GM12878 (cell line): ENCODE results near the gene PRKCE. TPM values are rescaled to one million over a fixed set of nuclear protein-coding genes. Genes with fewer than 3 reads are reported as not detected.

Experiments used
- KAT2A ChIP-seq: conservative IDR thresholded peaks from 2 replicates; pipeline ENCODE4 v1.6.1; 2011; ENCODE audit warnings: low read depth, low read length; ENCODE audit not compliant: control insufficient read depth
- POLR2AphosphoS2 ChIP-seq: IDR thresholded peaks from 2 replicates; pipeline ENCODE4 v1.6.1; 2011; ENCODE audit warnings: low read depth, mild to moderate bottlenecking, low read length, improper control_type of control experiment, moderate library complexity
- SREBF2 ChIP-seq: IDR thresholded peaks from 2 replicates; pipeline ENCODE4 v1.6.1; 2012; ENCODE audit warnings: mild to moderate bottlenecking, low read length
- polyA plus RNA-seq, 11 experiments: library from polyadenylated mRNA; depleted of rRNA in 4 of 11; unstranded in 6 of 11; stranded (reverse) in 5 of 11; fragments of >200 nt; fragmentation: Nextera tagmentation in 4 of 11; fragmentation: Illumina TruSeq in 1 of 11; extraction: Ambion mirVana in 4 of 11; extraction: Trizol in 1 of 11; gene quantifications; 1 replicate in 1 of 11; 2 replicates in 10 of 11; pipeline versions ENCODE4 v1.2.1 to v1.2.3, GENCODE V29; 2011 to 2016; ENCODE audit warnings: inconsistent platforms in 2 of 11, missing spikeins in 2 of 11, low read depth in 1 of 11
- total RNA-seq, 4 experiments: library from RNA; depleted of rRNA in 3 of 4; stranded (reverse); fragments of >200 nt in 3 of 4; fragmentation: Illumina TruSeq in 1 of 4; extraction: Trizol in 1 of 4; gene quantifications; 2 replicates each; pipeline versions ENCODE4 v1.2.1 to v1.2.3, GENCODE V29; 2013 to 2021
- TF ChIP-seq, protein P1 (sequence below): fragments of 450-650 bp; formaldehyde crosslinking; IDR thresholded peaks from 2 replicates; pipeline ENCODE4 v1.4.0; 2020; ENCODE audit warnings: mild to moderate bottlenecking, moderate library complexity
- TF ChIP-seq, protein P2 (sequence below): fragments of 450-650 bp; IDR thresholded peaks from 2 replicates; pipeline ENCODE4 v1.6.1; 2017; ENCODE audit warnings: antibody characterized with exemption, mild to moderate bottlenecking, moderate library complexity

The PRKCE gene
- total and polyA plus RNA-seq, 10 of the 15 experiments (the other 5 are each of a cell fraction or from before 2014, with no cell fraction given), result 2.6 to 28.2 (median 11.3) TPM

DNA sequence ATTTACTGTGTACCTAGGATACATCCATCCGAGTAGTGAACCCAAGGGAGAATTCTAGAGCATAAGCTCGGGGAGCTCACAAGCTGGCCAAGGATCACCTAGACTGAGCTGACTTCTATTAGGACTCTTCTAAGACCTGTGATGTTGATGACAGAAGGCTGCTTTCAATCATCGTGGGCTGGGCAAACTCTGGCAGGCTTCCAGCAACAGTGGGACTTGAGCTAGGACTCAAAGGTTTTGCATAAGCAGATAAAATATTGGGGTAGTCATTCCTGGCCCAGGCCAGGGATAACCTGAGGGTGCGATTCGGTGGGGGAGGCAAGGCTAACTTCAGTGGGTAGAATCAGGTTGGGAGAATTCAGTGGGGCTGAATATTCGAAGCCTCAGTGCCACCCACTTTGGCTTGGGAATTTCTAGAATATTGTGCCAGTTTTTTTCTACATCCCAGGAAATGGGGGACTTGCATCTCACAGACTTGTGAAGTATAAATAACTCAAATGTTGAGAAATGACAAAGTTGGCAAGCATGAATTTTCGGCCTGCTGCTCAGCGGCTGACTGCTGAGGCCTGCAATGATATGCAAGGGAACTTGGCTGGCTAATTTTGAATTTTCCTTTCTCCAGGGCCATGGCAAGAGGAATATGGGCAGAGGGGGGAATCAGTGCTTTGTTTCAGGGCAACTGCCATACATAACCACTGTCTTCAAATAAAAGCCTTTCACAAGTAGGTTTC, 274.3 kb downstream of the PRKCE start (continued):
- TF ChIP-seq SREBF2, result no peak
- TF ChIP-seq, protein P1, sequence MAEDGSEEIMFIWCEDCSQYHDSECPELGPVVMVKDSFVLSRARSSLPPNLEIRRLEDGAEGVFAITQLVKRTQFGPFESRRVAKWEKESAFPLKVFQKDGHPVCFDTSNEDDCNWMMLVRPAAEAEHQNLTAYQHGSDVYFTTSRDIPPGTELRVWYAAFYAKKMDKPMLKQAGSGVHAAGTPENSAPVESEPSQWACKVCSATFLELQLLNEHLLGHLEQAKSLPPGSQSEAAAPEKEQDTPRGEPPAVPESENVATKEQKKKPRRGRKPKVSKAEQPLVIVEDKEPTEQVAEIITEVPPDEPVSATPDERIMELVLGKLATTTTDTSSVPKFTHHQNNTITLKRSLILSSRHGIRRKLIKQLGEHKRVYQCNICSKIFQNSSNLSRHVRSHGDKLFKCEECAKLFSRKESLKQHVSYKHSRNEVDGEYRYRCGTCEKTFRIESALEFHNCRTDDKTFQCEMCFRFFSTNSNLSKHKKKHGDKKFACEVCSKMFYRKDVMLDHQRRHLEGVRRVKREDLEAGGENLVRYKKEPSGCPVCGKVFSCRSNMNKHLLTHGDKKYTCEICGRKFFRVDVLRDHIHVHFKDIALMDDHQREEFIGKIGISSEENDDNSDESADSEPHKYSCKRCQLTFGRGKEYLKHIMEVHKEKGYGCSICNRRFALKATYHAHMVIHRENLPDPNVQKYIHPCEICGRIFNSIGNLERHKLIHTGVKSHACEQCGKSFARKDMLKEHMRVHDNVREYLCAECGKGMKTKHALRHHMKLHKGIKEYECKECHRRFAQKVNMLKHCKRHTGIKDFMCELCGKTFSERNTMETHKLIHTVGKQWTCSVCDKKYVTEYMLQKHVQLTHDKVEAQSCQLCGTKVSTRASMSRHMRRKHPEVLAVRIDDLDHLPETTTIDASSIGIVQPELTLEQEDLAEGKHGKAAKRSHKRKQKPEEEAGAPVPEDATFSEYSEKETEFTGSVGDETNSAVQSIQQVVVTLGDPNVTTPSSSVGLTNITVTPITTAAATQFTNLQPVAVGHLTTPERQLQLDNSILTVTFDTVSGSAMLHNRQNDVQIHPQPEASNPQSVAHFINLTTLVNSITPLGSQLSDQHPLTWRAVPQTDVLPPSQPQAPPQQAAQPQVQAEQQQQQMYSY (CRISPR knock-in tag), result no peak
- TF ChIP-seq, protein P2, sequence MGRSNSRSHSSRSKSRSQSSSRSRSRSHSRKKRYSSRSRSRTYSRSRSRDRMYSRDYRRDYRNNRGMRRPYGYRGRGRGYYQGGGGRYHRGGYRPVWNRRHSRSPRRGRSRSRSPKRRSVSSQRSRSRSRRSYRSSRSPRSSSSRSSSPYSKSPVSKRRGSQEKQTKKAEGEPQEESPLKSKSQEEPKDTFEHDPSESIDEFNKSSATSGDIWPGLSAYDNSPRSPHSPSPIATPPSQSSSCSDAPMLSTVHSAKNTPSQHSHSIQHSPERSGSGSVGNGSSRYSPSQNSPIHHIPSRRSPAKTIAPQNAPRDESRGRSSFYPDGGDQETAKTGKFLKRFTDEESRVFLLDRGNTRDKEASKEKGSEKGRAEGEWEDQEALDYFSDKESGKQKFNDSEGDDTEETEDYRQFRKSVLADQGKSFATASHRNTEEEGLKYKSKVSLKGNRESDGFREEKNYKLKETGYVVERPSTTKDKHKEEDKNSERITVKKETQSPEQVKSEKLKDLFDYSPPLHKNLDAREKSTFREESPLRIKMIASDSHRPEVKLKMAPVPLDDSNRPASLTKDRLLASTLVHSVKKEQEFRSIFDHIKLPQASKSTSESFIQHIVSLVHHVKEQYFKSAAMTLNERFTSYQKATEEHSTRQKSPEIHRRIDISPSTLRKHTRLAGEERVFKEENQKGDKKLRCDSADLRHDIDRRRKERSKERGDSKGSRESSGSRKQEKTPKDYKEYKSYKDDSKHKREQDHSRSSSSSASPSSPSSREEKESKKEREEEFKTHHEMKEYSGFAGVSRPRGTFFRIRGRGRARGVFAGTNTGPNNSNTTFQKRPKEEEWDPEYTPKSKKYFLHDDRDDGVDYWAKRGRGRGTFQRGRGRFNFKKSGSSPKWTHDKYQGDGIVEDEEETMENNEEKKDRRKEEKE, result no peak
- TF ChIP-seq POLR2AphosphoS2, result no peak
- TF ChIP-seq KAT2A, result no peak
- TF ChIP-seq, all 136 proteins: peak for 0
